ENCODE results near the gene CDIPT. TPM values are rescaled to one million over a fixed set of nuclear protein-coding genes. Genes with fewer than 3 reads are reported as not detected.

Gene CDIPT
- total and polyA plus RNA-seq, 2 of the 13 experiments (the other 11 are each of a cell fraction or from before 2014, with no cell fraction given) = 54.9 to 97.5 TPM

- TF ChIP-seq ZBTB34 (CRISPR knock-in tag; IDR thresholded peaks at IDR 0.05) = no peak
- no peak for TF ChIP-seq BRD4 (CRISPR knock-in tag; IDR thresholded peaks at IDR 0.05)
- TF ChIP-seq AGO2 (optimal IDR thresholded peaks at IDR 0.05; ENCODE audit: low read depth, low read length) = peak; percentile 43
- no peak for TF ChIP-seq ZNF562 (CRISPR knock-in tag; IDR thresholded peaks at IDR 0.05; ENCODE audit: borderline replicate concordance)
- TF ChIP-seq MIXL1 (CRISPR knock-in tag; IDR thresholded peaks at IDR 0.05) = no peak
- TF ChIP-seq NFYC (CRISPR knock-in tag; IDR thresholded peaks at IDR 0.05) = no peak
- TF ChIP-seq GLI4 (CRISPR knock-in tag; IDR thresholded peaks at IDR 0.05; ENCODE audit: borderline replicate concordance) = no peak
- no peak for TF ChIP-seq ZHX1 (CRISPR knock-in tag; IDR thresholded peaks at IDR 0.05; ENCODE audit: low read depth)
- no peak for TF ChIP-seq TEAD3 (CRISPR knock-in tag; optimal IDR thresholded peaks at IDR 0.05; ENCODE audit: borderline replicate concordance)
Measured at GRCh38 chr16:29858974-29859373, 4.1 kb downstream of the CDIPT start (continued).
